ENCODE data around the gene CTBP2.

DNA sequence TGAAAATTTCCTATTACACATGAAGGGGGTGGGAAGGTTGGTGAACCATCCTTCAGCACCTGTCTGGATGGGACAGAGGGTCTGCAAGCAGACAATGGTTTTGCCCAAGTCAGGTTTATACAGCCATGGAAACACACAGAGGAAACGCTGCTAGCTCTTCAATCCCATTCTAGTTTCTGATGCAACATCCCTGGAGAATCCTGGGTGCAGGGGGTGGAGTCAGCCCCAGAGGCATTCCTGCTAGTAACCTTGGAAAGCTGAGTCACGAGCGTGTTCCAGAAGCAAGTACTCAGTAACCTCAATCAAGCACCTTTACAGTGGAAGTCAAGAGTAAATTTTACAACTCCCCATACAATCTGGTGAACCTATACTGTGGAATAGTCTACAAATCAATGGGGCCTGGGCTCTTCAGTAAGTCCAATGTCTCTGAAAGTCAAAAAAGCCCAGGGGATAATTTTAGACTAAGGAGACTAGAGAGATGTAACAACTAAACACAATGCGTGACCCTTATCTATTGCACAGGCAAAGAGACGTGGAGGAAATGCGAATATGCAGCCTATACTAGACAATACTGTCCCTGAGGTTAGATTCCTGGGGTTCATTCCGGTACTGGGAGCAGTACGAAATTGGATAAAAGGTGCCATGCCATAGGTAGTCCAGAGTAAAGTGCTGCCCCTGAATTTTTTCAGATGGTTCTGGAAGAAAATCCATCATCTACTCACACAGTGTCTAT, 123.1 kb downstream of the CTBP2 start:
- TF ChIP-seq POLR2A (IDR thresholded peaks at IDR 0.05), result no peak
- TF ChIP-seq, protein P1, sequence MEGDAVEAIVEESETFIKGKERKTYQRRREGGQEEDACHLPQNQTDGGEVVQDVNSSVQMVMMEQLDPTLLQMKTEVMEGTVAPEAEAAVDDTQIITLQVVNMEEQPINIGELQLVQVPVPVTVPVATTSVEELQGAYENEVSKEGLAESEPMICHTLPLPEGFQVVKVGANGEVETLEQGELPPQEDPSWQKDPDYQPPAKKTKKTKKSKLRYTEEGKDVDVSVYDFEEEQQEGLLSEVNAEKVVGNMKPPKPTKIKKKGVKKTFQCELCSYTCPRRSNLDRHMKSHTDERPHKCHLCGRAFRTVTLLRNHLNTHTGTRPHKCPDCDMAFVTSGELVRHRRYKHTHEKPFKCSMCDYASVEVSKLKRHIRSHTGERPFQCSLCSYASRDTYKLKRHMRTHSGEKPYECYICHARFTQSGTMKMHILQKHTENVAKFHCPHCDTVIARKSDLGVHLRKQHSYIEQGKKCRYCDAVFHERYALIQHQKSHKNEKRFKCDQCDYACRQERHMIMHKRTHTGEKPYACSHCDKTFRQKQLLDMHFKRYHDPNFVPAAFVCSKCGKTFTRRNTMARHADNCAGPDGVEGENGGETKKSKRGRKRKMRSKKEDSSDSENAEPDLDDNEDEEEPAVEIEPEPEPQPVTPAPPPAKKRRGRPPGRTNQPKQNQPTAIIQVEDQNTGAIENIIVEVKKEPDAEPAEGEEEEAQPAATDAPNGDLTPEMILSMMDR (IDR thresholded peaks at IDR 0.05), result no peak

Data from thyroid gland (tissue), 4 donors.